Mucosa of descending colon (tissue), 3 donors: ENCODE data around the gene JADE2. TPM values are rescaled to one million over a fixed set of nuclear protein-coding genes. Genes with fewer than 3 reads are reported as not detected.
"Not testable (repeated sequence)": the region's sequence is repeated elsewhere in the genome, so short reads cannot be mapped to it uniquely, and the experiment has no call there.

ENCODE experiments used
- ATAC-seq: fragments of 200-7000 bp; cut with Tn5 transposase; one replicate; pipeline ENCODE4 v1.9.1; 2020; ENCODE audit warnings: mild to moderate bottlenecking, moderate library complexity
- DNase-seq, 3 donors: peaks; one replicate each; pipeline ENCODE4 v3.0.0-alpha.2; 2020
- H3K36me3 ChIP-seq: fragments of 200-600 bp; one replicate; pipeline ENCODE4 v1.8.0; 2021; ENCODE audit warnings: low read depth, mild to moderate bottlenecking
- H3K4me1 ChIP-seq: fragments of 200-600 bp; one replicate; pipeline ENCODE4 v1.8.0; 2021; ENCODE audit warnings: low read depth, mild to moderate bottlenecking
- H3K4me3 ChIP-seq: fragments of 200-600 bp; one replicate; pipeline ENCODE4 v1.8.0; 2021; ENCODE audit warnings: mild to moderate bottlenecking
- H3K9me3 ChIP-seq: fragments of 200-600 bp; one replicate; pipeline ENCODE4 v1.8.0; 2021; ENCODE audit warnings: mild to moderate bottlenecking
- intact Hi-C, 2 donors: fragments of 100-400 bp; cut with DNase I in 1 of 2; cut with micrococcal nuclease in 1 of 2; formaldehyde crosslinking; loops; one replicate each; pipeline versions ENCODE4 v1.11.0 to v1.11.1; 2022; cut with DNase I, micrococcal nuclease
- total RNA-seq, 3 donors: library from RNA; stranded (reverse); fragmentation: NEBNext Ultra II Directional in 2 of 3; extraction: Animal tissue kit (Norgen Biotek cat#: 25700) in 2 of 3; gene quantifications; one replicate each; pipeline versions ENCODE4 v1.2.1 to v1.2.4, GENCODE V29; 2021 to 2023
- TF ChIP-seq, protein P1 (sequence below): fragments of 200-600 bp; IDR thresholded peaks from one replicate; pipeline ENCODE4 v1.8.0; 2022; ENCODE audit warnings: antibody characterized with exemption, mild to moderate bottlenecking
- donor health status: DM: no; HTN: no; CAD: no; lungs with moderate emphysema.
- donor health status: DM: no; HTN: no; CAD: no.
- donor health status: DM: no; HTN: yes; CAD: no.

Gene JADE2
- total RNA-seq, 3 donors from 2014 or later = 31.9 to 69.9 (median 36.2) TPM

DNA sequence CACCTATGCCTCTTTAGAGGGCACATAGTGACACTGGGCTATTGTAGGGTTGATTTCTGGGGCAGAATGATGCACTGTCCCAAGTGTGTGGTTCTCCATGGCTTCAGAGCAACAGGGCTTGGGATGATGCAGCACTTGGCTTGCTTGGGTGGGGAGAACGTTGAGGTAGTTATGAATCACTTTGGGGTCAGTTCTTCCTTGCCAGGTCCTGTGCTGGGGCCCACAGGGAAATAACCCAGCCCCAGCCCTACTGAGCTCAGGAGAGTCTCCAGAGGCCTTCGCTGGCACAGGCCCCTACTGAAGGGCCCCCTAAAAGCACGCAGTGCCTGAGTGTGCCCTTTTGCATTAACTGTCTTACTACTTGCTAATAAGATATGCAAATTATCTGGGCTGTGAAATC is 24.2 kb downstream of the JADE2 start:
- TF ChIP-seq, protein P1, sequence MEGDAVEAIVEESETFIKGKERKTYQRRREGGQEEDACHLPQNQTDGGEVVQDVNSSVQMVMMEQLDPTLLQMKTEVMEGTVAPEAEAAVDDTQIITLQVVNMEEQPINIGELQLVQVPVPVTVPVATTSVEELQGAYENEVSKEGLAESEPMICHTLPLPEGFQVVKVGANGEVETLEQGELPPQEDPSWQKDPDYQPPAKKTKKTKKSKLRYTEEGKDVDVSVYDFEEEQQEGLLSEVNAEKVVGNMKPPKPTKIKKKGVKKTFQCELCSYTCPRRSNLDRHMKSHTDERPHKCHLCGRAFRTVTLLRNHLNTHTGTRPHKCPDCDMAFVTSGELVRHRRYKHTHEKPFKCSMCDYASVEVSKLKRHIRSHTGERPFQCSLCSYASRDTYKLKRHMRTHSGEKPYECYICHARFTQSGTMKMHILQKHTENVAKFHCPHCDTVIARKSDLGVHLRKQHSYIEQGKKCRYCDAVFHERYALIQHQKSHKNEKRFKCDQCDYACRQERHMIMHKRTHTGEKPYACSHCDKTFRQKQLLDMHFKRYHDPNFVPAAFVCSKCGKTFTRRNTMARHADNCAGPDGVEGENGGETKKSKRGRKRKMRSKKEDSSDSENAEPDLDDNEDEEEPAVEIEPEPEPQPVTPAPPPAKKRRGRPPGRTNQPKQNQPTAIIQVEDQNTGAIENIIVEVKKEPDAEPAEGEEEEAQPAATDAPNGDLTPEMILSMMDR = no peak
- ATAC-seq (no peak), DNase-seq (no peak)
- intact Hi-C loops = no loop called here
- Histone ChIP-seq H3K4me1 (peaks cover 5% of the 10 kb centered on the region), H3K36me3 (peaks cover 5% of the 10 kb centered on the region), H3K4me3 (no peak overlapping the region), H3K9me3 (no peaks in the 10 kb centered on the region)

DNA sequence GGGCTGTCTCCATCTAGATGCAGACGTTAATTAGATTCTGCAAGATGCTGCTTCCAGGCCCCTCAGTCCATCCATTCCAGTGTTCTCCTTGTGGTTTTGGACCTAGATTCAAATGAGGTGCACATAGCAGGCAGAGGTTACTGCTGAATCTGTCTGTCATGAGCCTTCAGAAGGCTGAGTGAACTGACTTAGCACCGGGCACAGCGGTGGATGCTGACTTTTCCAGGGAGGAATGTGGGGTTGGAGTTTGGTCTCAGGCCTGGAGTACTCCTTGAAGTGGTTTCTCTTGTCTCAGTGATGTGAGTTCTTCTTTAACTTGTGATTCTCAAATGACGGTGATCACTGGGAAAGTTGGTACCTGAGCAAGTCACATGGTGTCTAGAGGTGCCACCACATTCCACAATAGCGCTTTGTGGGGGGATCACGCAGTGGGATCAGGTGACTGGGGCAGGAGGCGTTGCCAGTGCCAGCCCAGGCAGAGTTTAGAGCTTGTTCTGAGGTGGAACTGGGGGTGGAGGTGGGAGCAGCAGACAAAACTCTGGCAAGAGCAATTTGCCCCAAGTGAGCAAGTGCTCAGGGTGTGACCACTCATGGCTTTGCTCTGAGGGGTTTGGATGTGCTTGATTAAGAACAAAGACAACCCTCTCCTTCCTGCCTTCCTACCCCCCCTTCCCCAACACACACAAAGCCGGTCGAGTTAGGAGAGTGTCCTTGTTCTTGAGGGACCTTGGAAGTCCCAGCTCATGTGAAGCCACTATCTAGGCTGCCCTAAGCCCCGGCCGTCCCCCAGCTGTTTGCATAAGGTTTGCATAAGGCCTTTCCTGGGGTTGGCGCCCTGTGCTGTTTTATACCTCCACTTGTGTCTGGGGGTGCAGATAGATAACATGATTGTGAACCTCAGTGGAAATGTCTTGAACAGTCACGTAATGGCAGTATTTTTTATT is 25.1 kb downstream of the JADE2 start:
- DNase-seq (no peak), ATAC-seq (no peak)
- Histone ChIP-seq H3K36me3 (peaks cover 5% of the 10 kb centered on the region), H3K4me3 (no peak overlapping the region), H3K9me3 (no peaks in the 10 kb centered on the region), H3K4me1 (peaks cover 5% of the 10 kb centered on the region)
- TF ChIP-seq, protein P1 = no peak
- intact Hi-C loops = no loop called here

DNA sequence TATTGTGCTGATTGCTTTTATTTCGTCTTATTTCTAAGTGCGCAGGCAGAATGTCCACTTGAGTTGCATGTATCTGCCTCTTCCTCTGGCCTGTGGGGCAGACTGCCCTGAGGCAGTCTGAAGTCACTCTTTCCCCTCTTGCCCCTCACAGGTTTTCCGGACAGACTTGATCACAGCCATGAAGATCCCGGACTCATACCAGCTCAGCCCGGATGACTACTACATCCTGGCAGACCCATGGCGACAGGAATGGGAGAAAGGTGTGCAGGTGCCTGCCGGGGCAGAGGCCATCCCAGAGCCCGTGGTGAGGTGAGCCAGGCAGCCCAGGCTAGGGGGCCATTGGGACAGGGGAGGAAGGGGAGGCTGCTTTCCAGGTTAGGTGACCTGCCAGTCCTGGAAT is 26.4 kb downstream of the JADE2 start:
- Histone ChIP-seq H3K4me1 (peaks cover 5% of the 10 kb centered on the region), H3K9me3 (no peaks in the 10 kb centered on the region), H3K36me3 (peaks cover 5% of the 10 kb centered on the region), H3K4me3 (no peak overlapping the region)
- ATAC-seq (no peak), DNase-seq (no peak)
- TF ChIP-seq, protein P1 = no peak
- intact Hi-C loops = no loop called here

DNA sequence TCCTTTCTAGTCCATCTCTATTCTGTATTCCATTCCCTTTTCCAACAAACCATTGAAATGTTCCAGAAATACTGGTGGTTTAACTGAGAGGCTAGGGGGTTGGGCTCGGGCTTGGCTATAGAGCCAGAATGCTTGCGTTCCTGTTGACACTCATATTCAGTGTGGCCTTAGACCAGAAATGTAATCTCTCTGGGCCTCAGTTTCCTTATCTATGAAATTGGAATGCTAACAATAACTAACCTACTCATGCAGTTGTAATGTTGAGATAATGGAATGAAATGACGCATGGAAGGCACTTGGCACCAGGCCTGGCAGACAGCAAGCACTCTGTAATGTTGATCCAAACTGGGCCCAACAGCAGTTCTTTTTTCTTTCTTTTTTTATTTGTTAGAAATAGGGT is 26.8 kb downstream of the JADE2 start:
- ATAC-seq = no peak
- no peak for DNase-seq
- TF ChIP-seq, protein P1 = no peak

DNA sequence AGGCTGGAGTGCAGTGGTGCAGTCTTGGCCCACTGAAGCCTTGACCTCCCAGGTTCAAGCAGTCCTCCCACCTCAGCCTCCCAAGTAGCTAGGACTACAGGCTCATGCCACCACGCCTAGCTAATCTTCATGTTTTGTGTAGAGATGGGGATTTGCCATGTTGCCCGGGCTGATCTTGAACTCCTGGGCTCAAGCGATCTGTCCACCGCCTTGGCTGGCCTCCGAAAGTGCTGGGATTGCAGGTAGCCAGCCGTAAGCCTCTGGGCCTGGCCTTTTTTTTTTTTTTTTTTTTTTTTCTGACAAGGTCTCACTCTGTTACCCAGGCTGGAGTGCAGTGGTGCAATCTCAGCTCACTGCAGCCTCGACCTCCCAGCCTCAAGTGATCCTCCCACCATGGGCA is 27.2 kb downstream of the JADE2 start:
- intact Hi-C loops, H3K4me1 ChIP-seq, ATAC-seq, H3K4me3 ChIP-seq, H3K36me3 ChIP-seq, DNase-seq, H3K9me3 ChIP-seq: not testable (repeated sequence)

More for the DNA sequence above, 26.8 kb downstream of the JADE2 start:
- no peaks in the 10 kb centered on the region for H3K9me3 ChIP-seq
- no peak overlapping the region for H3K4me3 ChIP-seq
- intact Hi-C loops = no loop called here
- peaks cover 5% of the 10 kb centered on the region for H3K4me1 ChIP-seq
- peaks cover 5% of the 10 kb centered on the region for H3K36me3 ChIP-seq

DNA sequence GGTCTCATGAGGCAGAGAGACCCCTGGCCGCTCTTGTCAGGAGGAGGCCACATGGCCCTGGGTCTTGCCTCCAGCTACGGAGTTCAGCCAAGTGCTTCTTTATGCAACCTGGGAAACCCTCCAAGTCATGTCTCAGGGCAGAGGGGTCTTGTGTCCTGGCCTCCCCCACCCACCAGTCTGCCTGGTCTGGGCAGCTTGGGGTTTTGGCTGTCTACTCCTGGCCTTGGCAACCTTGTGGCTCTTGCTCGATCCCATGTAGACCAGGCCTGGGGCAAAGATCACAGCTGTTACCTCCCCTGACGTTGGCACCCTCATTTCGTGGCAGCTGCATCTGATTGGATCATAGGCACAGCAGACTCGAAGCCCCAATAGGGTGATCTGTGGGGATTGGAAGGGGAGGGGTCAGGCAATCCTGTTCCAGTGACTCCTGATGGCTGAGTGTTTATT is 28.4 kb downstream of the JADE2 start:
- Histone ChIP-seq H3K9me3 (no peaks in the 10 kb centered on the region), H3K36me3 (peaks cover 5% of the 10 kb centered on the region), H3K4me3 (no peak overlapping the region), H3K4me1 (peaks cover 5% of the 10 kb centered on the region)
- ATAC-seq (no peak), DNase-seq (no peak)
- TF ChIP-seq, protein P1 = no peak
- intact Hi-C loops = no loop called here
